Erythroblast (primary cell): Measurements from ENCODE around the gene ADAMTSL1.

ENCODE experiments used
- GATA1 ChIP-seq: IDR thresholded peaks from 2 replicates; pipeline ENCODE4 v1.6.1; 2011; ENCODE audit warnings: low read depth, mild to moderate bottlenecking, control low read depth, low read length, moderate library complexity
- POLR2A ChIP-seq: IDR thresholded peaks from 2 replicates; pipeline ENCODE4 v1.6.1; 2011; ENCODE audit warnings: mild to moderate bottlenecking, low read length

GRCh38 chr9:18798508-18799290 is 324.7 kb downstream of the ADAMTSL1 start:
- TF ChIP-seq POLR2A (no peak), GATA1 (no peak)
